Stimulated activated CD4-positive, alpha-beta T cell treated with anti-CD3 and anti-CD28 coated beads, Interleukin-12 subunit alpha, Interleukin-12 subunit beta, amount 100 ng/mL, for 4 hours (primary cell): ENCODE results near the gene OR7A17.

Experiments
- DNase-seq: peaks from one replicate; pipeline ENCODE4 v3.0.0-alpha.2; 2020

The OR7A17 gene

DNA sequence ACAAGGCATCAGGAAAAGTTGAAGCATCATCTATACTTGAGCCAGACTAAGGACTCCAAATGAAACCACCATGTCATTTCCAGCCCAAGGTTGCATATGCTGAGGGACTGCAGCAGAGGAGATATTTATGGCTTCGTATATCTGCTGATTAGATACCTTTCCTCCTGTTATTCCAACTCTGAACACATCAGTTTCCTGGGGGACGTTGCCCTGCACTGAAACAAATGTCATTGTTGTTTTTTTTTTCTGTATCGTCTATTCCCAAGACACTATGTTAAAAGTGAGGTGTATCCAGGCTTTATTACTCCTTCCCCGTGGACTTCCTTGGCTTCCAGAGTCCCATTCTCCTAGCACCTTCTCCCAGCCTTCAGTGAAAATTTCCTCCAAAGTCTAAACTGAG is at the start of gene OR7A17:
Gene OR7A17, minus strand, starts transcription at position 101 of the 400 bp plus-strand sequence. CDS start 4,777 bp downstream, outside the sequence.
- no peak for DNase-seq

DNA sequence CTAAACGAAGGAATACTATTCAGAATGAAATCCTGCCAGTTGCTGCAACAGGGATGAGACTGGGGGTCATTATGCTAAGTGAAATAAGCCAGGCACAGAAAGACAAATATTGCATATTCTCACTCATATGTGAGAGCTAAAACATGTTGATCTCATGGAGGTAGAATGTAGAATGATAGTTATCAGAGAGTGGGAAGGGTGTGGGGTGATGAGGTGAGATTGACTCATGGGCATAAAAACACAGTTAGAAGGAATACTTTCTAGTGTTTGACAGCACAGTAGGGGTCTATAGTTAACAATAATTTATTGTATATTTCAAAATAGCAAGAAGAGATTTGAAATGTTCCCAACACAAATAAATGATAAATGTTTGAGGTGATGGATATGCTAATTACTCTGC is 47.6 kb upstream of the OR7A17 start:
- no peak for DNase-seq

DNA sequence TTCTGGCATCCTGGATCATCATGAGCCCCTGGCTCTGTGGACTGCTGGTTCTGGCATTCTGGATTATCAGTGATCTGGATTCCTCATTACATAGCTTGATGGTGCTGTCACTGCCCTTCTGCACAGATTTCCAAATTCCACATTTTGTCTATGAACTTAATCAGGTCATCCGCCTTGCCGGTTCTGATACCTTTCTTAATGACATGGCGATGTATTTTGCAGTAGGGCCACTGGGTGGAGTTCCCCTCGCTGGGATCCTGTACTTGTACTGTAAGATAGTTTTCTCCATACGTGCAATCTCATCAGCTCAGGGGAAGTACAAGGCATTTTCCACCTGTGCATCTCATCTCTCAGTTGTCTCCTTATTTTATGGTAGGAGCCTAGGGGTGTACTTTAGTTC is 30.9 kb upstream of the OR7A17 start:
- DNase-seq = no peak

GRCh38 chr19:14915116-14915515 is 29.2 kb upstream of the OR7A17 start:
- no peak for DNase-seq

GRCh38 chr19:14906711-14907110 is 20.8 kb upstream of the OR7A17 start:
- no peak for DNase-seq

- no peak for DNase-seq
Measured at GRCh38 chr19:14901675-14902260, 15.8 kb upstream of the OR7A17 start.

GRCh38 chr19:14890643-14891379 is 4.9 kb upstream of the OR7A17 start:
- DNase-seq = no peak

- DNase-seq = no peak
Measured at GRCh38 chr19:14889994-14890642, 4.2 kb upstream of the OR7A17 start.

DNA sequence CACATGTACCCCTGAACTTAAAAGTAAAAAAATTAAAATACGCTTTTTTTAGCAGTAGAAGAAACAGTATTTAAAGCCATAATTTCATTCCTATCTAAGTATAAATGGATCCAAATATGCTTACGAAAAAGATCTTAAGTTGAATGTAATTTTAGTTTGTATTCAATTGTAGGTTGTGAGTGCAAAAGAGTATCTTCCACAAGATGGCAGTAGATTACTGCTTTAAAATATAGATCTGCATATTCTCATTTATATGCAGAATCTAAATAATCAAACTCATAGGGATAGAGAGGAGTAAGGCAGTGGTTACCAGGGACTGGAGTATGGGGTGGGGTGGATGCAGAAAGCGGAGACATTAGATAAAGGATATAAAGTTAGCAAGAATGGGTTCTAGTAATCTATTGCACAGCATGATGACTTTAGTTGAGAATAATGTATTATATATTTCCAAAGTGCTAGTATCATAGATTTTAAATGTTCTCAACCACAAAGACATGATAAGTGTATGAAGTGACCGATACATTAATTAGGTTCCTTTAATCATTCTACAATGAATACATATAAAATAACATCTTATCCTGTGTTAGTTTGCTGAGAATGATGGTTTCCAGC is 14.2 kb downstream of the OR7A17 start:
- DNase-seq = no peak

DNA sequence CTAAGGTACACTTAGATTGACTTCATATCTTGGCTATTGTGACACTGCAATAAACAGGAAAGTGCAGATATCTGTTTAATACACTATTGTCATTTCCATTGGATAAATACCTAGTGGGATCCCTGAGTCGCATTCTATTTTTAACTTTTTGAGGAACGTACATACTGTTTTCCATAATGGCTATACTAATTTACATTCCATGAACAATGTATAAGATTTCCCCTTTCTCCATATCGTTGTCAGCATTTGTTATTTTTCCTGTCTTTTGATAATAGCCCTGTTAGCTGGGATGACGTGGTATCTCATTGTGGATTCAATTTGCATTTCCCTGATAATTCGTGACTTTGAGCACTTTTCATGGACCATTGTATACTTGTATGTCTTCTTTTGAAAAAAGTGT is 17.4 kb downstream of the OR7A17 start:
- no peak for DNase-seq

- no peak for DNase-seq
Measured at GRCh38 chr19:14848822-14849221, 37.1 kb downstream of the OR7A17 start, which contains the start of gene OR7A10. Gene OR7A10, minus strand, starts transcription at chr19:14848922. Its CDS starts 7,045 bp downstream, at chr19:14841877.

GRCh38 chr19:14843578-14843977 is 42.4 kb downstream of the OR7A17 start:
- no peak for DNase-seq

- no peak for DNase-seq
Measured at GRCh38 chr19:14843169-14843568, 42.8 kb downstream of the OR7A17 start.

GRCh38 chr19:14840206-14840605 is 45.7 kb downstream of the OR7A17 start:
- DNase-seq = no peak

GRCh38 chr19:14837391-14837790 is 48.5 kb downstream of the OR7A17 start:
- DNase-seq = no peak

DNA sequence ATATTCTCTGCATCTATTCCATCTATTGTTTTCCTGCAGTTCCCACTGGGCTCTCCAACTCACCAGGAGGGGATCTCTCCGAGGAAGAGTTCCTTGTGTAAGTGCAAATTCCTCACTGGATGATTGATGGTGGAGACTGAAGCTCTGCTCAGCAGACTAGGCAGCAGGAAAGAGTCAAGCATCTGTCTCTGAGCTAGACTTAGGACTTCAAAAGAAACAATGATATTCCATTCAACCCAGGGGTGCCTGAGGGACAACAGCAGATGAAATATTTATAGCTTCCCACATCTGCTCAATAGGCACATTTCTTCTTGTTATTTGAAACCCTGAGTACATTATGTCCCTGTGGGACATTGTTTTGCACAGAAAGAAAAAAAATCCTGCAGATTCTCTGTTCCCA is 50.9 kb downstream of the OR7A17 start, which contains the start of the genes OR7A5 and OR7C1:
Gene OR7A5, minus strand, starts transcription at position 175 of the 400 bp plus-strand sequence. CDS start 6,944 bp downstream, outside the sequence.
Gene OR7C1, minus strand, starts transcription at position 175 of the 400 bp plus-strand sequence. CDS start 35,049 bp downstream, outside the sequence.
- DNase-seq = no peak

DNA sequence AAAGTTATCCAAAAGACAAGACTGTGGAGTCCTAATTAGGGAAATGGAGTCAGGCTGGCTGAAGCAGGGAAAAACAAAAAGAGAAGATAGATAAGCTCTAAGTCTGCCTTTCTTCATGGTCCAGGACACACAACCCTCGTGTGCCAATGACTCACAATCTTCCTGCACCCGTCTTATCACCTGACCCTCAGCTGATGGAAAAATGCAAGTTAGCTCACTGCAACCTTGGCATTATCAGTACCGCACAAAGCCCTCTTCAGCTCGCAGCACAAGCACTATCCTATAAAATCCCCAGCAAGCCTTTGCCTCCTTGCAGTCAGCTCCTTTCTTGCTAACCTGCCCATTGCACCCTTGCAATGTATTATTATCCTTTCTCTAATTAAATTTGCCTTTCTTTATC is 55.2 kb downstream of the OR7A17 start:
- no peak for DNase-seq
